COLO829 (cell line): Measurements from ENCODE around the gene SLC52A1.

Experiments used
- DNase-seq: peaks from one replicate; pipeline ENCODE4 v3.0.0; 2012; ENCODE audit warnings: low spot score

The SLC52A1 gene

GRCh38 chr17:4987767-4988567 is 47.3 kb downstream of the SLC52A1 start:
- no peak for DNase-seq

- peak; percentile 64 for DNase-seq
Observed at GRCh38 chr17:4986951-4987766, 48.1 kb downstream of the SLC52A1 start, which contains the start of gene CAMTA2. Gene CAMTA2 (minus strand): TSS chr17:4987675. CDS start chr17:4986222, 1,453 bp downstream.

DNA sequence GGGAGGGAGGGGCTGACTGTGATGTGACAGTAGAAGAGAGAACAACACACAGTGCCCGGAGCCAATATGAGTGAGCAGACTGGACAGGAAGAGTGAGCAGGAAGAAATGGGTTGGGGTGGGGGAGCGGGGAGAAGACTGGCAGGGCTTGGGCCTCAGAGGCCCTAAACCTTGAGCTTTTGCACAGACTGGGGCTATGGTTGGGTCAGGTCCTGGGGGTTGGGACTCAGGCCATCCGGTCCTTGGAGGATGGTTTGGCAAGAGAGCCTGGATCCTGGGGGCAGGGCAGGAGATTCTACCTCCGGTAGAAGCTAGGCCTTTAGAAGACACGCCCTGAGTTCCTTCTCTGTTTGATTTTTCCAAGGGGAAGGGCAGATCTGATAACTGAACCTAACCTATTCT is 48.8 kb downstream of the SLC52A1 start:
- no peak for DNase-seq
